Mucosa of stomach (tissue), 1 donor: ENCODE results near the gene RAET1G.
"Not testable (repeated sequence)": the region's sequence is repeated elsewhere in the genome, so short reads cannot be mapped to it uniquely, and the experiment has no call there.

Experiments
- H3K27me3 ChIP-seq: one replicate; pipeline ENCODE4 v1.7.0; 2013; ENCODE audit warnings: mild to moderate bottlenecking, low read length; ENCODE audit not compliant: control insufficient read depth, insufficient read depth
- H3K36me3 ChIP-seq: one replicate; pipeline ENCODE4 v1.7.0; 2013; ENCODE audit warnings: low read length; ENCODE audit not compliant: control insufficient read depth, insufficient read depth
- H3K4me1 ChIP-seq: one replicate; pipeline ENCODE4 v1.7.0; 2013; ENCODE audit warnings: mild to moderate bottlenecking, low read length; ENCODE audit not compliant: control insufficient read depth, insufficient read depth
- H3K4me3 ChIP-seq: one replicate; pipeline ENCODE4 v1.7.0; 2013; ENCODE audit warnings: low read length
- H3K9ac ChIP-seq: one replicate; pipeline ENCODE4 v1.7.0; 2013; ENCODE audit warnings: mild to moderate bottlenecking, low read length, moderate library complexity
- H3K9me3 ChIP-seq: one replicate; pipeline ENCODE4 v1.7.0; 2013; ENCODE audit warnings: mild to moderate bottlenecking, low read length, moderate library complexity; ENCODE audit not compliant: control insufficient read depth
- donor health status: Pancreatic carcinoma.

RAET1G gene

GRCh38 chr6:149939356-149939648 is 16.4 kb upstream of the RAET1G start:
- Histone ChIP-seq H3K4me1 (peaks cover 9% of the 10 kb centered on the region), H3K36me3 (no peaks in the 10 kb centered on the region), H3K27me3 (peaks cover 80% of the 10 kb centered on the region), H3K9me3 (no peaks in the 10 kb centered on the region), H3K4me3 (no peak overlapping the region), H3K9ac (no peak overlapping the region)

GRCh38 chr6:149938571-149939355 is 15.8 kb upstream of the RAET1G start:
- no peaks in the 10 kb centered on the region for H3K36me3 ChIP-seq
- peaks cover 9% of the 10 kb centered on the region for H3K4me1 ChIP-seq
- H3K9me3 ChIP-seq = no peaks in the 10 kb centered on the region
- peaks cover 82% of the 10 kb centered on the region for H3K27me3 ChIP-seq
- H3K4me3 ChIP-seq = no peak overlapping the region
- H3K9ac ChIP-seq = no peak overlapping the region

GRCh38 chr6:149938013-149938570 is 15.2 kb upstream of the RAET1G start:
- H3K4me1 ChIP-seq, H3K4me3 ChIP-seq, H3K9me3 ChIP-seq, H3K9ac ChIP-seq, H3K36me3 ChIP-seq: not testable (repeated sequence)
- peaks cover 88% of the 10 kb centered on the region for H3K27me3 ChIP-seq

DNA sequence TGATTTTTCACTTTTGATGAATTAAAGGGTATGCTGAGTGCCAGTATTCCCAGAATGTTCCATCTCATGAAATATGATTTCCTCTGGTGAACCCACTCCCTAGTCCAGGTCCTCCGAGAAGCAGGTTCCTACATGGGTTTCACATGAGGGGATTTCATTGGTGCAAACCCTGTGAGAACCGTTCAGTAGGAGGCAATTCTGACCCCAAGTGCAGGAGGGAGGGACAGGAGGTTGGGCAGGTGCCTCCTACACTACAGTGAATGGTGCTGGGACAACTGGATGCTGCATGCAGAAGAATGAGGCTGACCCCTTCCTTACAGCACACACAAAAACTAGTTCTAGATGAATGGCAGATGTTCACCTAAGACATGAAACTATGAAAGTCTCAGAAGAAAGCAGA is 13.8 kb upstream of the RAET1G start:
- no peak overlapping the region for H3K4me3 ChIP-seq
- peaks cover 3% of the 10 kb centered on the region for H3K4me1 ChIP-seq
- no peaks in the 10 kb centered on the region for H3K36me3 ChIP-seq
- H3K27me3 ChIP-seq = peaks cover 80% of the 10 kb centered on the region
- H3K9ac ChIP-seq = no peak overlapping the region
- no peaks in the 10 kb centered on the region for H3K9me3 ChIP-seq

DNA sequence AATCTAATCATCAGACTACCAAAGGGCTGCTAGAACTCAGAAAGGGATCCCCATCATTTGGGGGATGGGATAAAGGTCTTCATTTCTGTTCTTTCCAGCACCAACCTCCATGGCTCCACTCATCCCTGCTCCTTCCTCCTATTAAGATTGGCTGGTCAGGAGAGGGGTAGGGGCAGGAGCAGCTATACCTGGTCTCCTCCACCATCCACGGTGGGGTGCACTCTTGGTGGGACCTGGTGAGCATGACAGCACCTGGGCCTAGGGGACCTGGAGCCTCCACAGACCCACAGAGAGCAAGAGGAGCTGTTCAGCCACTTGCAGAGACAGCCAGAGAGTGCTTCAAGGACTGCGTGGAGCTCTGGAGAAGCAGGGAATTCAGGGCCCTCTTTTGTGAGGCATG is 12.7 kb upstream of the RAET1G start:
- H3K9ac ChIP-seq = no peak overlapping the region
- peaks cover 79% of the 10 kb centered on the region for H3K27me3 ChIP-seq
- no peak overlapping the region for H3K4me3 ChIP-seq
- H3K4me1 ChIP-seq = no peaks in the 10 kb centered on the region
- no peaks in the 10 kb centered on the region for H3K36me3 ChIP-seq
- no peaks in the 10 kb centered on the region for H3K9me3 ChIP-seq

- Histone ChIP-seq H3K9ac (no peak overlapping the region), H3K4me3 (no peak overlapping the region), H3K36me3 (no peaks in the 10 kb centered on the region), H3K4me1 (no peaks in the 10 kb centered on the region), H3K27me3 (peaks cover 75% of the 10 kb centered on the region), H3K9me3 (no peaks in the 10 kb centered on the region)
Observed at GRCh38 chr6:149935246-149935645, 12.3 kb upstream of the RAET1G start.

- H3K27me3 ChIP-seq = peaks cover 72% of the 10 kb centered on the region
Observed at GRCh38 chr6:149934249-149935156, 11.6 kb upstream of the RAET1G start.

DNA sequence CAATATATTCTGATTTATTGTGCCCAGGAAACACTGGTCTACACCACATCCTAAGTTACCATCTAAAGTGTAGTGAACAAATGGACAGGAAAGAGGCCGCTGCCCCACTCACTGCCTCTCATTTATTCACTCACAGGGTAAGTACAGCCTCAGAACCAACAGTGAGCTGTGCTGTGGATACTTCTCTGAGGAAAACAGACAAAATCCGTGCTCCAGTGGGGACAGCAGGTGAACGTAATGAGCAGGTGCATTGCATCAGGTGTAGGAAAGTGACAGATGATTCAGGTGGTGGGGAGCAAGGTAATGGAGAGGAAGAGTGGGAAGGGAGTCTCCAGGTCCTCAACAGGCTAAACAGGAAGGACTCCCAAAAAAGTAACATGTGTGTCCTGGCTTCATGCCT is 10.5 kb upstream of the RAET1G start:
- no peaks in the 10 kb centered on the region for H3K9me3 ChIP-seq
- peaks cover 68% of the 10 kb centered on the region for H3K27me3 ChIP-seq
- no peak overlapping the region for H3K4me3 ChIP-seq
- H3K4me1 ChIP-seq = no peaks in the 10 kb centered on the region
- no peak overlapping the region for H3K9ac ChIP-seq
- no peaks in the 10 kb centered on the region for H3K36me3 ChIP-seq

More at GRCh38 chr6:149934249-149935156, 11.6 kb upstream of the RAET1G start:
- H3K4me1 ChIP-seq = no peaks in the 10 kb centered on the region
- no peak overlapping the region for H3K9ac ChIP-seq
- no peak overlapping the region for H3K4me3 ChIP-seq
- H3K9me3 ChIP-seq = no peaks in the 10 kb centered on the region
- H3K36me3 ChIP-seq = no peaks in the 10 kb centered on the region

- H3K4me3 ChIP-seq = no peak overlapping the region
- H3K9ac ChIP-seq = no peak overlapping the region
- H3K36me3 ChIP-seq = no peaks in the 10 kb centered on the region
- peaks cover 63% of the 10 kb centered on the region for H3K27me3 ChIP-seq
- H3K4me1 ChIP-seq = no peaks in the 10 kb centered on the region
- H3K9me3 ChIP-seq = no peaks in the 10 kb centered on the region
Observed at GRCh38 chr6:149933036-149933435, 10.1 kb upstream of the RAET1G start.

DNA sequence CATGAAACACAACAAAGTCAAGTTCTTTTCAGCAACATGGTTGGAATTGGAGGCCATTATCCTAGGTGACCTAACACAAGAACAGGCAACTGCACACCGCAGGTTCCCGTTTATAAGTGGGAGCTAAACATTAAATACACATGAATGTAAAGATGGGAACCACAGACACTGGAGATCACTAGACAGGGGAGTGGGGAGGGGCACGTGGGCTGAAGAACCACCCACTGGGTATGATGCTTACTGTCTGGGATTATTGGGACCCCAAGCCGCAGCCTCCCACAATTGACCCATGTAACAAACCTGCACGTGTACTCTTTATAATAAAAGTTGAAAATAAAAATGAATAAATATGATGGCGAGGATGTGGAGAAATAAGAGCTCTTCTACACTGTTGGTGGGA is 8.6 kb upstream of the RAET1G start:
- H3K27me3 ChIP-seq = peaks cover 50% of the 10 kb centered on the region

GRCh38 chr6:149929422-149929821 is 6.5 kb upstream of the RAET1G start:
- Histone ChIP-seq H3K9me3 (no peaks in the 10 kb centered on the region), H3K4me1 (peaks cover 10% of the 10 kb centered on the region), H3K4me3 (no peak overlapping the region), H3K27me3 (peaks cover 37% of the 10 kb centered on the region), H3K9ac (no peak overlapping the region), H3K36me3 (no peaks in the 10 kb centered on the region)

More for the DNA sequence above, 8.6 kb upstream of the RAET1G start:
- H3K36me3 ChIP-seq = no peaks in the 10 kb centered on the region
- no peaks in the 10 kb centered on the region for H3K9me3 ChIP-seq
- no peak overlapping the region for H3K9ac ChIP-seq
- no peak overlapping the region for H3K4me3 ChIP-seq
- peaks cover 1% of the 10 kb centered on the region for H3K4me1 ChIP-seq

DNA sequence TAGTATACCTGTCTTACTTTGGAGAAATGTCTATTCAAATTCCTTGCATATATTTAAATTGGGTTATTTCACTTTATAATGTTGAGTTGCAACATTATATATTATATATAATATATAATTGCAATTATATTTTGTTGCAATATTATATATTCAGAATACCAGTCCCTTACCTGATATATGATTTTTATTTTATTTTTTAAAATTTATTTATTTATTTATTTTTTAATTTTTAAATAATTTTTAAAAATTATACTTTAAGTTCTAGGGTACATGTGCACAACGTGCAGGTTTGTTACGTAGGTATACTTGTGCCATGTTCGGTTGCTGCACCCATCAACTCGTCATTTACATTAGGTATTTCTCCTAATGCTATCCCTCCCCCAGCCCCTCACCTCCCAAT is 4.1 kb upstream of the RAET1G start:
- not testable (repeated sequence) for H3K9me3 ChIP-seq, H3K36me3 ChIP-seq, H3K9ac ChIP-seq, H3K4me3 ChIP-seq
- Histone ChIP-seq H3K27me3 (peaks cover 47% of the 10 kb centered on the region), H3K4me1 (peaks cover 22% of the 10 kb centered on the region)
